ENCODE results near the gene P2RY8.
"Not testable (repeated sequence)": the region's sequence is repeated elsewhere in the genome, so short reads cannot be mapped to it uniquely, and the experiment has no call there.

Gene P2RY8

DNA sequence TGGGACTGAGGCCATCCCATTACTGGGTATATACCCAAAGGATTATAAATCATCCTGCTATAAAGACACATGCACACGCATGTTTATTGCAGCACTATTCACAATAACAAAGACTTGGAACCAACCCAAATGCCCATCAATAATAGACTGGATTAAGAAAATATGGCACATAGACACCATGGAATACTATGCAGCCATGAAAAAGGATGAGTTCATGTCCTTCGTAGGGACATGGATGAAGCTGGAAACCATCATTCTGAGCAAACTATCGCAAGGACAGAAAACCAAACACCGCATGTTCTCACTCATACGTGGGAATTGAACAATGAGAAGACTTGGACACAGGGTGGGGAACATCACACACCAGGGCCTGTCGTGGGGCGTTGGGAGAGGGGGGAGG lies 27.1 kb upstream of the P2RY8 start:
- not testable (repeated sequence) for H2AFZ ChIP-seq (ENCODE audit: low read length, unreplicated experiment); H3K79me2 ChIP-seq (ENCODE audit: control insufficient read depth, insufficient read depth, low read length, unreplicated experiment); H3K4me1 ChIP-seq (ENCODE audit: control insufficient read depth, insufficient read depth, low read length, unreplicated experiment); H3K27ac ChIP-seq (ENCODE audit: low read depth, low read length); H3K36me3 ChIP-seq (ENCODE audit: insufficient read depth, low read length); H3K4me3 ChIP-seq (ENCODE audit: low read depth, low read length)
- peaks cover 23% of the 10 kb centered on the region for H3K27me3 ChIP-seq (ENCODE audit: insufficient read depth, low read length)

DNA sequence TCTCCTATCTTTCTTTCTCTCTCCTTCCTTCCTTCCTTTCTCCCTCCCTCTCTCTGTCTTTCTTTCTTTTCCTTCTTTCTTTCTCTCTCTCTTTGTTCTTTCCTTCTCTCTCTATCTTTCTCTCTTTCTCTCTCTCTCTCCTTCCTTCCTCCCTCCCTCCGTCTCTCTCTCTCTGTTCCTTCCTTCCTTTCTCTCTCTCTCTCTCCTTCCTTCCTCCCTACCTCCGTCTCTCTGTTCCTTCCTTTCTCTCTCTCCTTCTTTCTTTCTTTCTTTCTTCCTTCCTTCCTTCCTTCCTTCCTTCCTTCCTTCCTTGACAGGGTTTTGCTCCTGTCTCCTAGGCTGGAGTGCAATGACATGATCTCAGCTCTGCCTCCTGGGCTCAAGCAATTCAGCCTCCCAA lies 24.2 kb upstream of the P2RY8 start:
- Histone ChIP-seq H3K27me3 (ENCODE audit: insufficient read depth, low read length) (peaks cover 19% of the 10 kb centered on the region), H3K79me2 (ENCODE audit: control insufficient read depth, insufficient read depth, low read length, unreplicated experiment) (no peaks in the 10 kb centered on the region), H3K4me3 (ENCODE audit: low read depth, low read length) (no peak overlapping the region), H3K36me3 (ENCODE audit: insufficient read depth, low read length) (no peaks in the 10 kb centered on the region), H3K4me1 (ENCODE audit: control insufficient read depth, insufficient read depth, low read length, unreplicated experiment) (no peaks in the 10 kb centered on the region), H3K27ac (ENCODE audit: low read depth, low read length) (no peak overlapping the region), H2AFZ (ENCODE audit: low read length, unreplicated experiment) (no peak overlapping the region)

DNA sequence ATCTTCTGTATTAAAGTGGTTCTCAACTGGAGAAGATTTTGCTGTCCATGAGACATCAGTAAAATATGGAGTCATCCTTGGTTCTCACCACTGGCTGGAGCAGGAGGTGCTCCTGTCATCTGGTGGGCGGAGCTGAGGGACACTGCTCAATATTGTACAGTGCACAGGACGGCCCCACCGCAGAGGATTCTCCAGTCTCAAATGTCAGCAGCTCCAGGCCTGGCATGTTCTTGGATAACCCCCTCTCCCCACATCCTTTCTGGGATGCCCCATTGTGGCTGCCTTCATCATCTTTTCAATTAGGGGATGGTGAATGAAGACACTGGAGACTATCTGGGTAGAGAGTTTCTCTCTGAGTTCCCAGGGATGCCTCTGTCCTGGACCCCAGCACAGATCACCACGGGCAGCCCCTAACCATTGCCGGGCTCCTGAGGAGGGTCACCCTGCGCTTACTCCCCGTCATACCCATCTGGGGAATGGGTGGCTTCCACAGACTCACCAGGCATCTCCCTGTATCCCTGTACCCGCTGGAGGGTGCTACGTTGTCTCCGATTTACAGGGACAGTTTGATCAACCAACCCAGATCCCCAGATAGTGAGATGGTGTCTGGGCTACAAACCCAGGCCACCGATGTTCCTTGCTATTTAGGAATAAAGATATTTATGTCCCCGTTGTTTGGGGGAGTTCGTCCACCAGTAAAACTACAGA lies 21.9 kb upstream of the P2RY8 start:
- Histone ChIP-seq H3K4me1 (ENCODE audit: control insufficient read depth, insufficient read depth, low read length, unreplicated experiment) (no peaks in the 10 kb centered on the region), H3K4me3 (ENCODE audit: low read depth, low read length) (no peak overlapping the region), H3K27me3 (ENCODE audit: insufficient read depth, low read length) (peaks cover 21% of the 10 kb centered on the region), H3K79me2 (ENCODE audit: control insufficient read depth, insufficient read depth, low read length, unreplicated experiment) (no peaks in the 10 kb centered on the region), H3K27ac (ENCODE audit: low read depth, low read length) (no peak overlapping the region), H2AFZ (ENCODE audit: low read length, unreplicated experiment) (no peak overlapping the region), H3K36me3 (ENCODE audit: insufficient read depth, low read length) (no peaks in the 10 kb centered on the region)

DNA sequence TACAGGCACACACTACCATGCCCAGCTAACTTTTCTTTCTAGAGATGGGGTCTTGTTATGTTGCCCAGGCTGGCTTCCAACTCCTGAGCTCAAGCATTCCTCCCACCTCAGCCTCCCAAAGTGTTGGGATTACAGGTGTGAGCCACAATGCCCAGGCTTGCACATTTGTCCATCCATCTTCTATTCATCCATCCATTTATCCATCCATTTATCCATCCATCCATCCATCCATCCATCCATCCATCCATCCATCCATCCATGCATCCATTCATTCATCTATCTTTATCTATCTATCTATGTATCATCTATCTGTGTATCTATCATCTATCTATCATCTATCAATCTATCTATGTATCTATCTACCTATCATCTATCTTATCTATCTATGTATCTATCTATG lies 20.5 kb upstream of the P2RY8 start:
- H3K27ac ChIP-seq (ENCODE audit: low read depth, low read length); H3K79me2 ChIP-seq (ENCODE audit: control insufficient read depth, insufficient read depth, low read length, unreplicated experiment); H3K4me1 ChIP-seq (ENCODE audit: control insufficient read depth, insufficient read depth, low read length, unreplicated experiment); H2AFZ ChIP-seq (ENCODE audit: low read length, unreplicated experiment); H3K36me3 ChIP-seq (ENCODE audit: insufficient read depth, low read length); H3K4me3 ChIP-seq (ENCODE audit: low read depth, low read length): not testable (repeated sequence)
- peaks cover 28% of the 10 kb centered on the region for H3K27me3 ChIP-seq (ENCODE audit: insufficient read depth, low read length)

DNA sequence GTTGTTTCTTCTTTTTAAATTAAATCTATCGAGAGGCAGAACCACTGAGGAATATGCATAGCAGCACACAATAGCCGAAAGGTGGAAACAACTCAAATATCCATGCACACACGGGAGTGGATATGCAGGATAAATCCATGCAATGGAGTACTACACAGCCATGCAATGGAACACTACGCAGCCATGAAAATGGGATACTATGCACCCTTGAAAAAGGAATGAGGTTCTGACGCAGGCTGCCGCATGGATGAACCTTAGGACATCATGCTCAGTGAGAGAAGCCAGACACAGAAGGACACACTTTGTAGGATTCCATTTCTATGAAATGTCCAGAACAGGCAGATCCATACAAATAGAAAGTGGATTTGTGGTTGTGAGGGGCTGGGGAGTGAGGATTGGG lies 18.4 kb upstream of the P2RY8 start:
- no peaks in the 10 kb centered on the region for H3K4me1 ChIP-seq (ENCODE audit: control insufficient read depth, insufficient read depth, low read length, unreplicated experiment)
- H3K27ac ChIP-seq (ENCODE audit: low read depth, low read length): no peak overlapping the region
- no peak overlapping the region for H2AFZ ChIP-seq (ENCODE audit: low read length, unreplicated experiment)
- H3K27me3 ChIP-seq (ENCODE audit: insufficient read depth, low read length): peaks cover 29% of the 10 kb centered on the region
- no peaks in the 10 kb centered on the region for H3K79me2 ChIP-seq (ENCODE audit: control insufficient read depth, insufficient read depth, low read length, unreplicated experiment)
- no peak overlapping the region for H3K4me3 ChIP-seq (ENCODE audit: low read depth, low read length)
- no peaks in the 10 kb centered on the region for H3K36me3 ChIP-seq (ENCODE audit: insufficient read depth, low read length)

DNA sequence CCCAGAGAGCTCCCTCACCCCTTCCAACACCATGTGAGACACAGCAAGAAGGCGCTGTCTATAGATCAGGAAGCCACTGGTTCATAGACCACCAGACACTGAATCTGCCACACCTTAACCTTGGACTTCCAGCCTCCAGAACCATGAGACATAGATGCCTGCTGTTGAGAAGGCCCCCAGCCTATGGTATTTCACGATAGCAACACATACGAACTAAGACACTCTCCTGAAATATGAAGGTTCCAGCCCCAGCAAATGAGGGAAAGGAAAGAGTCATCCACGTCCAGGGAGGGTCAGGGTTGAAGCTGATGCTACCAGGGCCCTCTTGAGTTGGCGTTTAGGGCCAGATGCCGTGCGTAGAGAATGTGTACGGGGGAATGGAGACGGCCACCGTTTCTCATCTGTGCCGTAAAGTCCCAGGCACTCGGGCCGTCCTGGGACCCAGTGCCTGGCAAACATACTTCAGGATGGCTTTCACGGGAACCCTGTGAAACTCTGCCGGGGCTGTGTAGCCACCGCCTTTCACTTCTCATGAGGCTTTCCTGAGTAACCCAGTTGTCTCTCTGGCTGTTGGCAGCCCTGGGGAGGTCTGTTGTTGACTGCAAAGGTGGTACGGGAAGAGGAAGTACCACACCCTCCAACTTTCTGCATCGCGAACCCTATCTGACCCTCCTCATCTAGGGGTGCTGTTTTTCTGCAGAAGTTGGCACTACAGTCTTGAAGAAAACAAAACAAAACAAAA lies 17.7 kb upstream of the P2RY8 start:
- Histone ChIP-seq H3K4me3 (ENCODE audit: low read depth, low read length) (no peak overlapping the region), H3K79me2 (ENCODE audit: control insufficient read depth, insufficient read depth, low read length, unreplicated experiment) (no peaks in the 10 kb centered on the region), H2AFZ (ENCODE audit: low read length, unreplicated experiment) (no peak overlapping the region), H3K4me1 (ENCODE audit: control insufficient read depth, insufficient read depth, low read length, unreplicated experiment) (no peaks in the 10 kb centered on the region), H3K27me3 (ENCODE audit: insufficient read depth, low read length) (peaks cover 29% of the 10 kb centered on the region), H3K27ac (ENCODE audit: low read depth, low read length) (no peak overlapping the region), H3K36me3 (ENCODE audit: insufficient read depth, low read length) (no peaks in the 10 kb centered on the region)

DNA sequence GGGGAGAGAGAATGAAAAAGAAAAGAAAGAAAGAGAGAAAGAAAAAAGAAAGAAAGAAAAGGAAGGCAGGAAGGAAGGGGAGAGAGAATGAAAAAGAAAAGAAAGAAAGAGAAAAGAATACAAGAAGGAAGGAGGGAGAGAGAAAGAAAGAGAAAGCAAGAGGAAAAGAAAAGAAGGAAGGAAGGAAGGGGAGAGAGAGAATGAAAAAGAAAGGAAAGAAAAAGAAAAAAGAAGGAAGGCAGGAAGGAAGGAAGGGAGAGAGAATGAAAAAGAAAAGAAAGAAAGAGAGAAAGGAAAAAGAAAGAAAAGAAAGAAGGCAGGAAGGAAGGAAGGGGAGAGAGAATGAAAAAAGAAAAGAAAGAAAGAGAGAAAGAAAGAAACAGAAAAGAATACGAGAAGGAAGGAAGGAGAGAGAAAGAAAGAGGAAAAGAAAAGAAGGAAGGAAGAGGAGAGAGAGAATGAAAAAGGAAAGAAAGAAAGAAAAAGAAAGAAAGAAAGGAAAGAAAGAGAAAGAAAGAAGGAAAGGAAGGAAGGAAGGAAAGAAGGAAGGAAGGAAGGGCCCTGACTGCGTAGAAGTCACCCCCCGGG lies 15.1 kb upstream of the P2RY8 start:
- Histone ChIP-seq H3K27me3 (ENCODE audit: insufficient read depth, low read length) (peaks cover 29% of the 10 kb centered on the region), H3K79me2 (ENCODE audit: control insufficient read depth, insufficient read depth, low read length, unreplicated experiment) (no peaks in the 10 kb centered on the region), H3K36me3 (ENCODE audit: insufficient read depth, low read length) (no peaks in the 10 kb centered on the region), H2AFZ (ENCODE audit: low read length, unreplicated experiment) (no peak overlapping the region), H3K4me3 (ENCODE audit: low read depth, low read length) (no peak overlapping the region), H3K27ac (ENCODE audit: low read depth, low read length) (no peak overlapping the region), H3K4me1 (ENCODE audit: control insufficient read depth, insufficient read depth, low read length, unreplicated experiment) (no peaks in the 10 kb centered on the region)

DNA sequence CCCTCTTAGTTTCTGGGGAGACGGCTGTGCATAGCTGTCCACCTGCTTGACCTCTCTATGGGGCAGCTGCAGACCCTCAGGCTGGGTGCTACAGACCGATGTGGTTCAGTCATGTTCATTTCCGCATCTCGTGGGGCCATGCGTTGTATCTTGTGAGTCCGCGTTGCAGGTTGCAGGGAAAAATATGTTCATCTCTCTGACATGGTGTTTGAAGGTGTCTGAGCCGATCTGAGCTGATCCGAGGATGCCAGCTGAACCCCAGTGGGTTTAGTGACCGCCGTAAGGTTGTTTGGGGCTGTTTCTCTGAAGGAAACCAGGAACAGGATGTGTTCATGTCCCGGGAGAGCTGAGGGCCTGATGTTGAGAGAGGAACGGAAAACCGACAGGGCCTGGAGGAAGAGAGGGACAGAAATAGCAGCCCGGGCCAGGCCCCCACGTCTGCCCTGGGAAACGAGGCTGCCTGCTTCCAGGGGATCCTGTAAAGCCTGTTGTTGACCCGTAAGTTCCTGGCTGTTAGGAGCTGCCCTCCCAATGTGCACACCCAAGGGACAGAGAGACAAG lies 9.8 kb upstream of the P2RY8 start:
- no peak overlapping the region for H3K27ac ChIP-seq (ENCODE audit: low read depth, low read length)
- no peaks in the 10 kb centered on the region for H3K79me2 ChIP-seq (ENCODE audit: control insufficient read depth, insufficient read depth, low read length, unreplicated experiment)
- H3K4me1 ChIP-seq (ENCODE audit: control insufficient read depth, insufficient read depth, low read length, unreplicated experiment): no peaks in the 10 kb centered on the region
- H2AFZ ChIP-seq (ENCODE audit: low read length, unreplicated experiment): no peak overlapping the region
- no peaks in the 10 kb centered on the region for H3K36me3 ChIP-seq (ENCODE audit: insufficient read depth, low read length)
- H3K4me3 ChIP-seq (ENCODE audit: low read depth, low read length): no peak overlapping the region
- H3K27me3 ChIP-seq (ENCODE audit: insufficient read depth, low read length): peaks cover 8% of the 10 kb centered on the region; the same call in 1 of the 2 replicates

DNA sequence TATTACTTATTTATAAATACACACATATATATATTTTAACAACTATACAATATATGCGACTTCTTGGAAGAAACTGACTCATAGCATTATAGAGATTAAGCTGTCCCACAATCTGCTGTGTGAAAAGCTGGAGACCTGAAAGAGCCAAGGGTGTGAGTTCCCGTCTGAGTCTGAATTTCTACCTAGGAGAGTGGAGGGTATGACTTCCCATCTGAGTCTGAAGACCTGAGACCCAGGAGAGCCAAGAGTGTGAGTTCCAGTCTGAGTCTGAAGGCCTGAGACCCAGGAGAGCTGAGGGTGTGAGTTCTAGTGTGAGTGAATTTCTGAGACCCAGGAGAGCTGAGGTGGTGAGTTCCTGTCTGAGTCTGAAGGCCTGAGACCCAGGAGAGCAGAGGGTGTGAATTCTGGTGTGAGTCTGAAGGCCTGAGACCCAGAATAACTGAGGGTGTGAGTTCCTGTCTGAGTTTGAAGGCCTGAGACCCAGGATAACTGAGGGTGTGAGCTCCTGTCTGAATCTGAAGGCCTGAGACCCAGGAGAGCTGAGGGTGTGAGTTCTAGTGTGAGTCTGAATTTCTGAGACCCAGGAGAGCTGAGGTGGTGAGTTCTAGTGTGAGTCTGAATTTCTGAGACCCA lies 8.9 kb upstream of the P2RY8 start:
- no peaks in the 10 kb centered on the region for H3K36me3 ChIP-seq (ENCODE audit: insufficient read depth, low read length)
- no peak overlapping the region for H3K4me3 ChIP-seq (ENCODE audit: low read depth, low read length)
- no peaks in the 10 kb centered on the region for H3K79me2 ChIP-seq (ENCODE audit: control insufficient read depth, insufficient read depth, low read length, unreplicated experiment)
- H3K27me3 ChIP-seq (ENCODE audit: insufficient read depth, low read length): peaks cover 1% of the 10 kb centered on the region; the same call in 1 of the 2 replicates
- H2AFZ ChIP-seq (ENCODE audit: low read length, unreplicated experiment): no peak overlapping the region
- no peaks in the 10 kb centered on the region for H3K4me1 ChIP-seq (ENCODE audit: control insufficient read depth, insufficient read depth, low read length, unreplicated experiment)
- H3K27ac ChIP-seq (ENCODE audit: low read depth, low read length): no peak overlapping the region

DNA sequence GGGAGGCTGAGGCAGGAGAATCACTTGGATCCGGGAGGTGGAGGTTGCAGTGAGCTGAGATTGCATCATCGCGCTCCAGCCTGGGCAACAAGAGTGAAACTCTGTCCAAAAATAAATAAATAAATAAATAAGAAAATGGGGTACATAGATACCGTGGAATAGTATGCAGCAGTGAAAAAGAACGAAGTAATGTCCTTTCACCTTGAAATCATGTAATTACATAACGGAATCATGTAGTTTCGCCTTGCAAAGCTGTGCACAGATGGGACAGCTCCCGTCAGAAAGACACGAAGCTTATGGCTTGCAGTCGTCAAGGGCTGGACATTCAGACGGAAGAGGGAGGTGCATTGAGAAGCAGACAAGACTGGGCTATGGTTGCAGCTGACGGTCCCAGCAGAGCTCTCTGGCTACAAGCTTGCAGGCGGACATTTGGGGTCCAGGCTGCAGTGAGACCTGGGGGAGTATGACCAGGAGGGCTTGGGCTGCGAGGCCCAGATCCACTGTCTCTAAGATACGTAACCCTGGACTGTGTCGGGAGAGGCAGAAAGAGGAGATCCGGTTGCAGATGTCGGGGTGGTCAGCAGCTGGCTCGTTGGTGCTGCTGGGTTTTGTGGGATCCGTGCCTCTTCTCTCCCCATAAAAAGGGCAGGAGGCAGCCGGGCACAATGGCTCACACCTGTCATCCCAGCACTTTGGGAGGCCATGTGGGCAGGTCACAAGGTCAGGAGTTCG lies 6.2 kb upstream of the P2RY8 start:
- H3K27me3 ChIP-seq (ENCODE audit: insufficient read depth, low read length): no peaks in the 10 kb centered on the region
- H3K4me1 ChIP-seq (ENCODE audit: control insufficient read depth, insufficient read depth, low read length, unreplicated experiment): no peaks in the 10 kb centered on the region
- H2AFZ ChIP-seq (ENCODE audit: low read length, unreplicated experiment): no peak overlapping the region
- H3K36me3 ChIP-seq (ENCODE audit: insufficient read depth, low read length): no peaks in the 10 kb centered on the region
- no peak overlapping the region for H3K4me3 ChIP-seq (ENCODE audit: low read depth, low read length)
- H3K27ac ChIP-seq (ENCODE audit: low read depth, low read length): no peak overlapping the region
- no peaks in the 10 kb centered on the region for H3K79me2 ChIP-seq (ENCODE audit: control insufficient read depth, insufficient read depth, low read length, unreplicated experiment)
